Endometrial microvascular endothelial cells (primary cell): ENCODE data around the gene OR6C74. TPM values are rescaled to one million over a fixed set of nuclear protein-coding genes. Genes with fewer than 3 reads are reported as not detected.

Experiments used
- in situ Hi-C: cut with HindIII; loops from 2 replicates; pipeline ENCODE4 v1.10.0; 2017; ENCODE audit warnings: low sequenced_read_pairs, low pct_unique_long_range_greater_than_20kb; ENCODE audit errors: inconsistent ontology term
- total RNA-seq: library from RNA; depleted of rRNA; stranded (reverse); fragments of >200 nt; gene quantifications from one replicate; pipeline ENCODE4 v1.2.3, GENCODE V29; 2015; ENCODE audit errors: inconsistent ontology term

OR6C74 gene
- total RNA-seq: not detected

DNA sequence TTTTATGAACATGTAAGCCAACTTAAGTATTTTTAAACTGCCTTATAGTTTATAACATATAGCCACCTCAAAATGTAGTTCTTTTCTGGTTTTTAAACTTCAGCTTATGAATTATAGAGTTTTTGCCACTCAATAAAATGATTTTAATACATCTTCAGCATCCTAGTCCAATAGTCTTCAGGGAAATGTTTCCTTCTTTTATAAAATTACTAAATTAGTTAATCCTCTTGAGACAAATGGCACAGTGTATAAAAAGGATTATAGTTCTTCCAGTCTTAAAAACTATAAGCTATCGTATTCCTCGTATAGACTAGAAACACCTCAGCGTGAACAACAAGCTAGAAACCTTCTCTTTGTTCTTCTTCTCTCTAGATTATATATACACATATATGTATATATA, at the start of gene OR6C74:
Gene OR6C74, plus strand, starts transcription at position 301 of the 400 bp plus-strand sequence. CDS start 2,679 bp downstream, outside the sequence.
- in situ Hi-C loops: no loop called here

DNA sequence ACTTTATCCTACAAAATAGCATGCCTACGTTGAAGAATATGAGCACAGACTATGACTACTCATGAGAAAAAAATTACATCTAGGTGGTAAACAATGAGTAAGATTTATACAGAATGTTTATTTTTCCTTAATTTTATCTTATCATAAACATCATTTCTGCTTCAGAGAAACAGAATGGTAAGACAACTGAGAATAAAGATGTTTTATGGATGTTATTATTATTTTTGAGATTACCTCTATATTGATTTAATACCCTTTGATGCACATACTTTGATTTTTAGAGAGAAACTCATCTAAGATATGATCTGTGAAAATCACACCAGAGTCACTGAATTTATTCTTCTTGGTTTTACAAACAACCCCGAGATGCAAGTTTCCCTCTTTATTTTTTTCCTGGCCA, 23.7 kb upstream of the OR6C74 start, which contains the start of gene OR10A7:
Gene OR10A7, plus strand, starts transcription at position 301 of the 400 bp plus-strand sequence. Its CDS starts 0 bp downstream, at position 301.
- in situ Hi-C loops: no loop called here

DNA sequence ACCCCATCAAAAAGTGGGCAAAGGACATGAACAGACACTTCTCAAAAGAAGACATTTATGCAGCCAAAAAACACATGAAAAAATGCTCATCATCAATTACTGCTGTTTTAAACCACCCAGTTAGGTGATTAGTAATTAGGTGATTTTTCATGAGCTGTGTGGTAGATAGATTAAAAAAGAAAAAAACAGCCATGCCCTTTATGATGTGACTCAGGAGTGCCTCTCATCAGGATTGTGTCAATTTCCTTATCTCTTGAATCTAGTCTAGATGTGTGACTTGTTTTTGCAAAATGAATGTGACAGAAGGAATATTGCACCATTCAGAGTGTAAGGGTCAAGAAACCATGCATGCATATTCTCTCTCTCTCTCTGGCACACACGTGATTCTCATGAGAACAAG, 17.9 kb upstream of the OR6C74 start:
- in situ Hi-C loops: no loop called here

DNA sequence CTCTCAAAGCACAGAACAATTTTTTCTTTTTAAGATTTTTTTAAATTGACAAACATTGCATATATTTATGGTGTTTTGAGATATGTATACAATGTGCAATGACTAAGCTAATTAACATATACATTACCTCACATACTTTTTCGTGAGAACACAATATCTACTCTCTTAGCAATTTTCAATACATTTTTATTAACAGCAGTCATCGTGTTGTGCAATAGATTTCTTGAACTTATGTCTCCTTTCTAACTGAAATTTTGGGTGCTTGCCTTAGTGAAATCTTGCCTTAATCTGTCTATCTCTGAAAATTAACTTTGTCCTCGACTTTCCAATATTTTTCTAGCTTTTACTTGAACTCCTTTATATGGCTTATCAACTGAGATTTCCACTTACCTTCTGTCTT, 16.8 kb upstream of the OR6C74 start:
- in situ Hi-C loops: no loop called here

DNA sequence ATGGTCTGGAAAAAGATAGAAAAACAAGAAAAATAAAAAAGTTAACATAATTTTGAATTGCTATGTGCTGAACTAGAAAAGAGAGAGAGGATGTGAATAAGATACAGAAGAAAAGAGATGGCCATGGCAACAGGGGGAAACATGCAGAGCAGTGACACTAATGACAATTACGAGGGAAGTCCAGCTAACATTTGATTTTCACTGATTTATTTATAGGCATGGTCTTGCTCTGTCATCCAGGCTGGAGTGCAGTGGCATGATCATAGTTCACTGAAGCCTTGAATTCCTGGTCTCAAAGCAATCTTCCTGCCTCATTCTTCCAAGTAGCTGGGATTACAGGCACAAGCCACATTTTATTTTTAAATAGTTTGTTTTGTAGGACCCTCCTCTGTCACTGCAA, 1.8 kb downstream of the OR6C74 start:
- in situ Hi-C loops: no loop called here

DNA sequence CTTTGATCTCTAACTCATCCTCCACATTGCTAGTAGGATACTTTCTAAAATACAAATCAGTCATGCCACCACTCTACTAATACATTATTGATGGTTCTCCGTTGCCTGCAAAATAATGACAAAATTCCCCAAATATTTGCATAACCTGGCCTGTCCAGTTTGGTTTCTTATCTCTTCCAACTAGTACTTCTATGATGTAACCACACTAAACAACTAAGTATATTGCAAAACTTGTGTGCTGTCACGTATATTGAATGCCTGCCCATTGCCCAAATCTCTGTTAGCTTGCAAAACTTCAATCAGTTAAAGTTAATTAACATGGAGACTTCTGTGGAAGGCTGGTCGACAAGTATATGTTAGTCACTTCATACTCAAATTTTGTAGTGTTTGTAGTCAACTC, 6.5 kb downstream of the OR6C74 start:
- in situ Hi-C loops: no loop called here

DNA sequence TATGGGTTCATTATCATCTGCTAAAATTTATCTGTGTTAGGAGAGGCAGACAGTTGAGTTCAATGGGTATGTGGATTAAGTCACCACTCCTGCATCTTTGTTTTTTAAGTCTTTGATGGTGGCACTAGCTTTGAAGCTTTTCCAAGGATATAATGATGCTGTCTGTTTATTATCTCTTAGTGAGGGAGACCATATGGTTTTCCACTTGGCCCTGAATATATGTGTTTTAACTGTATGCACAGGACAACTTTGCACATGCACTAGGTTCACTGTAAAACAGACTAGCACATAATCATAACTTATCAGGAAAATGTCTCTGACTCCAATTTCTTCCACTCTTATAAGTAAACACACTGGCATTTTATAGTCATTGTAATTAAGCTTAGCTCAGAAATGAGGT, 8.9 kb downstream of the OR6C74 start:
- in situ Hi-C loops: no loop called here

DNA sequence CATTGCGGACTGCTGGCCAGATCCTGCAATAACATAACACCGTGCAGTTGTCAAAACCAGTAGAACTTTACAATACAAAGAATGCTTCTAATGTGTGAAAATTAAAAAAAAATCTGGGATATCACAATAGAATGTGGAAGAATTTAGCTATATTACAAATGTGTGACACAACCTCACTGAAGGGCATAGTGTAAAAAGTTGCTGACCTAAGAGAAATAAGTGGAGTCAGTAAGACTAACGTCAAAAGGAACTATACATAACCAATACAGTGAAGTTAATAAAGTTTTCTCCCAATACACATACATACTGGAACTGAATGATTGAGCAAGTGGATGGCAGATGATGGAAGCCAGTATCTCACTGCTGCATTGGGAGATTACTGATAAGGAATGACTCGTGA, 12.4 kb downstream of the OR6C74 start:
- in situ Hi-C loops: no loop called here

DNA sequence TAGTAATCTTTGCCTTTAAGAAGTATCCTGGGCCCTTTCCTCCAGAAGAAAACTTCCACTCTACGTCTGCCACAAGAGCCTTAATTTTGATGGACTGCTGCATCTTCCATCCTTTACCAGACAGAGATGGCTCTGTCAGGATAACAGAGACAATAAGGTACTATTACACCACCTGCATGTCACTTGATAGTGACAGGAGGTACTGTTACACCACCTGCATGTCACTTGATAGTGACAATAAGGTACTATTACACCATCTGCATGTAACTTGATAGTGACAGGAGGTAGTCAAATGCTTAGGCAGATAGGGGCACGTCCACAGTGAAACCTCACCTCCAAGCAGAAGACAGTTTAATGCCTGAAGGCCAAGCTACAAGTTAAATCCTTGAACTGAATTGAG, 13.9 kb downstream of the OR6C74 start:
- in situ Hi-C loops: no loop called here

DNA sequence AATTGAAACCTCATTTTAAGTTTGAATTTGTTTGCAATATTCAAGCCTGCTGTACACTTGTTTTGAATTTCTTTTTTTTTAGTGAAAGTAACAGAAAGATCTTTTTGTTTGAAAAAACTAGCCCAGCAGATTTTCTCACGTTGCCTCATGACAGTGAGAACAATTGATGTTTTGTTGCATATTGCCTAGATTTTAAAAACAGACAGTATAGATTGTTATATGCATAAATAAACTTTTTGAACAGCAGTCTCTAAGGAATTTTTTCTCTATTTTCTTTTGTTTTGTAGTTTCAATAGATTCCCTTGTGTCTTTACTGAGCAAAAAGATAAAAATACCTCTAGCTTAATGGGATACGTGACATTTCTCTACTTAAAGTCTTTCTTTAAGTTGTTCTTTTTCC, 36.6 kb downstream of the OR6C74 start:
- in situ Hi-C loops: no loop called here

DNA sequence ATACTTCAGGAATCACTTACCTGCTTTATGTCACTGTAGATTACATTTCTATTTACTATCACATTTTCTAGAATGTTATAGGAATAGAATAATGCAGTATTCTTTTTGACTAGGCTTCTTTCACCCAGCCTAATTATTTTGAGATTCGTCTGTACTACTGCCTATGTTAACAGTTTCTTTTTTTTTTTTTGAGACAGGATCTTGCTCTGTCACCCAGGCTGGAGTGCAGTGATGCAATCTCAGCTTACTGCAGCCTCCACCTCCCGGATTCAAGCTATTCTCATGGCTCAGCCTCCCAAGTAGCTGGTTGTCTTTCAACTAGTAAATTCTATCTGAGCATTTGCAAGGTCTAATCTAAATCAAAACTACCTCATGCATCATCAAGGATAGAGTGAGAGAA, 45.6 kb downstream of the OR6C74 start:
- in situ Hi-C loops: no loop called here

Other genes with a start within 250 kb of the OR6C74 start
- gene NEUROD4, start 224.6 kb upstream of the OR6C74 start, total RNA-seq: not detected
- gene OR9K2, start 118.2 kb upstream of the OR6C74 start, total RNA-seq: not detected
- gene OR10A7, start 23.6 kb upstream of the OR6C74 start, total RNA-seq: not detected
- not detected for gene OR6C6, start 52.0 kb downstream of the OR6C74 start, total RNA-seq
- gene OR6C1, start 69.7 kb downstream of the OR6C74 start, total RNA-seq: not detected
- gene OR6C3, start 86.1 kb downstream of the OR6C74 start, total RNA-seq: not detected
- not detected for gene OR6C75, start 118.4 kb downstream of the OR6C74 start, total RNA-seq
- not detected for gene OR6C65, start 155.9 kb downstream of the OR6C74 start, total RNA-seq
- not detected for gene OR6C76, start 181.6 kb downstream of the OR6C74 start, total RNA-seq
- not detected for gene OR6C2, start 199.5 kb downstream of the OR6C74 start, total RNA-seq
- gene OR6C70, start 225.5 kb downstream of the OR6C74 start, total RNA-seq: not detected
- gene OR6C68, start 247.8 kb downstream of the OR6C74 start, total RNA-seq: not detected